HG03565 (cell line): ENCODE results near the gene FOXD4L3.
"Not testable (repeated sequence)": the region's sequence is repeated elsewhere in the genome, so short reads cannot be mapped to it uniquely, and the experiment has no call there.

ENCODE experiments used
- ATAC-seq: cut with Tn5 transposase; IDR thresholded peaks from one replicate; pipeline ENCODE4 v1.9.1; 2021; ENCODE audit warnings: mild to moderate bottlenecking, moderate library complexity; ENCODE audit not compliant: unreplicated experiment

Gene FOXD4L3

DNA sequence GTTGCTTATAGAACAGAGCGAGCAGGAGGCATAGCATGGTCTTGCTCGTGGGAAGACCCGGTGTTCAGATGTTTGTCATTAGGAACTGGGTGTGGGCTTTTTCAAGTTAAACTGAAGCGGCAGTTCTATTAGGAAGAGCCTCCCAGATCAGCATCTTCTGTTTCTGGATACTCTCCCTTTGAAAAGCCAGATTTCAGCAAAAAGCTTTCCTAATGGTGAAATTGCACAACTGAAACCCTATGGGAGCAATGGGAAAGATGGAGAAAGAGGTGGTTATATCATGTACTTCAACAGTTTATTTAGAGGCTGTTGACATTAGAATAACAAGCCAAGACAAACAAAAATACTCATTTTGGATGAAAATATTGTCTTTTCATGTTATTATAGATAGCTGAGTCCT, 41.3 kb downstream of the FOXD4L3 start:
- not testable (repeated sequence) for ATAC-seq

DNA sequence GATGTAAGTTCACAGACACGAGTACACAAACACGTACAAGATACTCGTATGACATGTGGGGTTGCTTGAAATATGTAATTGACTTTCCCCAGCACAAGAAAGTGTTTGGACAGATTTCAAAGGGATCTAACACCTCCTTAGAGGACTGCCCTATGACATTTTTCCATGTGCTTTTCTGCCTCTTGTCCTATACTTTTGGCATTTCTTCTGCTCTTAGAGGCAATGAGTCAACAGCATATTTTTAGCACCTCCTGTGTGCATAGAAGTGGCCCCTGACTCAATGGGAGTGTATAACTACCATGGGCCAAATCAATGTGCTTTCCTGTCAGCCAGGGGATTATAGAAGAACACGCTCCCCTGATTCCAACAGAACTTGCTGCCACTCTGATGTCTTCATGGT, 49.0 kb downstream of the FOXD4L3 start:
- not testable (repeated sequence) for ATAC-seq
